ENCODE measurements around the gene CDH23. TPM values are rescaled to one million over a fixed set of nuclear protein-coding genes. Genes with fewer than 3 reads are reported as not detected.
A peak's percentile ranks its signal among the peaks of the same experiment; 100 is the strongest.

Gene CDH23
- total RNA-seq, 1 experiment from 2014 or later = 0.02 TPM

DNA sequence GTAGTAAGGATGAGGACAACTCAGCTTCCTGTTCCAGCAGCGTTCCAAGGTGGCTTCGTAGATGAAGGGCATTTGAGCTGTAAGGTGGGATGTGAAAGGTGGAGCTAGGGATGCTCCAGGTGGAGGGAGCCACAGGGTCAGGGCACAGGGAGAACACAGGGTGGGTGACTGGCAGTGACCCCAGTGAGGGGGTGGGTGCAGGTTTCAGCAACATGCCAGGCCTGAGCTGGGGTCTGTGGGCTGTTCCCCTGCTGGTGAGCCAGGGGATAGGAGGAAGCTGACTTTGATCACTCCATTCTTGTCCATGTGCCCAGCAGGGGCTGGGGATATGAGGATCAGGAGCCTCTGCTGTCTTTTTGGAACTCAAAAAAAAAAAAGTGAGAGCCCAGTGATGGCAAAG lies 33.2 kb downstream of the CDH23 start:
- DNase-seq (ENCODE audit: unreplicated experiment) = no peak
- ChIA-PET POLR2A (interaction anchor here (0.6 kb wide), 1 partner anchor 1313 kb away, joined by 3 read pairs; no protein-coding TSS in a partner anchor), CTCF (interaction anchor here (0.6 to 1.1 kb wide), 4 partner anchors 15 to 101 kb away, joined by 3 to 4 read pairs (median 3); no protein-coding TSS in a partner anchor)
- no peaks in the 10 kb centered on the region for H3K4me1 Mint-ChIP-seq (ENCODE audit: insufficient read depth, unreplicated experiment)
- no peaks in the 10 kb centered on the region for H3K36me3 Mint-ChIP-seq (ENCODE audit: insufficient read depth, unreplicated experiment)
- H3K9me3 Mint-ChIP-seq (ENCODE audit: unreplicated experiment) = no peaks in the 10 kb centered on the region
- intact Hi-C loops (cut with micrococcal nuclease) = no loop called here
- no TSS peak for BruUV-seq (replicated peaks)
- TF ChIP-seq, protein P1, sequence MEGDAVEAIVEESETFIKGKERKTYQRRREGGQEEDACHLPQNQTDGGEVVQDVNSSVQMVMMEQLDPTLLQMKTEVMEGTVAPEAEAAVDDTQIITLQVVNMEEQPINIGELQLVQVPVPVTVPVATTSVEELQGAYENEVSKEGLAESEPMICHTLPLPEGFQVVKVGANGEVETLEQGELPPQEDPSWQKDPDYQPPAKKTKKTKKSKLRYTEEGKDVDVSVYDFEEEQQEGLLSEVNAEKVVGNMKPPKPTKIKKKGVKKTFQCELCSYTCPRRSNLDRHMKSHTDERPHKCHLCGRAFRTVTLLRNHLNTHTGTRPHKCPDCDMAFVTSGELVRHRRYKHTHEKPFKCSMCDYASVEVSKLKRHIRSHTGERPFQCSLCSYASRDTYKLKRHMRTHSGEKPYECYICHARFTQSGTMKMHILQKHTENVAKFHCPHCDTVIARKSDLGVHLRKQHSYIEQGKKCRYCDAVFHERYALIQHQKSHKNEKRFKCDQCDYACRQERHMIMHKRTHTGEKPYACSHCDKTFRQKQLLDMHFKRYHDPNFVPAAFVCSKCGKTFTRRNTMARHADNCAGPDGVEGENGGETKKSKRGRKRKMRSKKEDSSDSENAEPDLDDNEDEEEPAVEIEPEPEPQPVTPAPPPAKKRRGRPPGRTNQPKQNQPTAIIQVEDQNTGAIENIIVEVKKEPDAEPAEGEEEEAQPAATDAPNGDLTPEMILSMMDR (IDR thresholded peaks at IDR 0.05; ENCODE audit: unreplicated experiment) = peak; percentile 9
- H3K27ac Mint-ChIP-seq (ENCODE audit: low read depth, unreplicated experiment) = no peak overlapping the region
- H3K27me3 Mint-ChIP-seq (ENCODE audit: insufficient read depth, unreplicated experiment) = peaks cover 65% of the 10 kb centered on the region
- H3K4me3 Mint-ChIP-seq (ENCODE audit: unreplicated experiment) = no peak overlapping the region

DNA sequence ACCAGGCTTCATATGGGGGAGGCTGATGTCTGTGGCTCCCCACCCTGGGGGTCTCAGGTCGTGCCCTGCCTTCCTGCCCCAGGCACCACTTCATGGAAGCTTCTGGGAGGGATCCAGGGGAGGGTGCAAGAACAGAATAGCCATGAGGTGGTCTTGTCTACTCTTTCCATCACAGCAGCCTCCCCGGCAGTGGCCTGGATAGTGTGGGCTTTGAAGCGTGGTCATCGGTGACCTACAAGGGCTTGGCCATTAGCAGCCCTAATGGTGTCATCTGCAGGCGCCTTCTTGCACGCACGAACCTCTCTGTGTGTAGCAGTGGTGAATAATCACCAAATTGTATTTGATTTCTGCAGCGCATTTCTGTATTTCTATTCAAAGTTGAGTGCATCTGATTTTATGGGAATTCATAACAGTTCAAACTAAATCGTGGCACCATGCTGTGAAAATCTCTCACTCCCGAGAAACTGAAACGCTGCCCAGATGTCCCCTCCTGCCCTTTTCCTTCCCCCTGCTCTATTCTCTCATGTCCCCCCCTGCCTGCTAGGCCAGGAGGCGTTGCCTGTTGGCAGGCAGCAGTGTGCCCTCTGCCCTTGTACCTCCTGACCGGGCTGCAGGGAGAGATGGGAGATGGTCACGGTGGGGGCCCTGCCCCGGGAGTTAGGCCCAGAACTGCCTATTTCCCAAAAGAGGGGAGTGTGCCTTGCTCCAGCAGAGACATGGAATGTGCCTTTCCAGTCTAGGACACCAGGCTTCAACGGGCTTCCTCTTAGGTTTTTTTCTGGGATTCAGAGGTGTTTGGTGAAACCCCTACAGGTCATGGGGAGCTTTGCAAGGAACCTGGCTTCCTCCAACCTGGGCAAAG lies 34.8 kb downstream of the CDH23 start:
- H3K27me3 Mint-ChIP-seq (ENCODE audit: insufficient read depth, unreplicated experiment) = peaks cover 50% of the 10 kb centered on the region
- no peaks in the 10 kb centered on the region for H3K9me3 Mint-ChIP-seq (ENCODE audit: unreplicated experiment)
- H3K4me1 Mint-ChIP-seq (ENCODE audit: insufficient read depth, unreplicated experiment) = no peaks in the 10 kb centered on the region
- H3K4me3 Mint-ChIP-seq (ENCODE audit: unreplicated experiment) = no peak overlapping the region
- ChIA-PET POLR2A (interaction anchor here (0.6 kb wide), 1 partner anchor 177 kb away, joined by 3 read pairs; no protein-coding TSS in a partner anchor), CTCF (interaction anchor here (0.6 to 0.7 kb wide), 5 partner anchors 15 to 359 kb away, joined by 3 to 5 read pairs (median 4); no protein-coding TSS in a partner anchor)
- TF ChIP-seq, protein P1 (IDR thresholded peaks at IDR 0.05; ENCODE audit: unreplicated experiment) = peak; percentile 17
- intact Hi-C loops (cut with micrococcal nuclease) = no loop called here
- no peak for DNase-seq (ENCODE audit: unreplicated experiment)
- no peaks in the 10 kb centered on the region for H3K36me3 Mint-ChIP-seq (ENCODE audit: insufficient read depth, unreplicated experiment)
- H3K27ac Mint-ChIP-seq (ENCODE audit: low read depth, unreplicated experiment) = no peak overlapping the region
- no TSS peak for BruUV-seq (replicated peaks)

DNA sequence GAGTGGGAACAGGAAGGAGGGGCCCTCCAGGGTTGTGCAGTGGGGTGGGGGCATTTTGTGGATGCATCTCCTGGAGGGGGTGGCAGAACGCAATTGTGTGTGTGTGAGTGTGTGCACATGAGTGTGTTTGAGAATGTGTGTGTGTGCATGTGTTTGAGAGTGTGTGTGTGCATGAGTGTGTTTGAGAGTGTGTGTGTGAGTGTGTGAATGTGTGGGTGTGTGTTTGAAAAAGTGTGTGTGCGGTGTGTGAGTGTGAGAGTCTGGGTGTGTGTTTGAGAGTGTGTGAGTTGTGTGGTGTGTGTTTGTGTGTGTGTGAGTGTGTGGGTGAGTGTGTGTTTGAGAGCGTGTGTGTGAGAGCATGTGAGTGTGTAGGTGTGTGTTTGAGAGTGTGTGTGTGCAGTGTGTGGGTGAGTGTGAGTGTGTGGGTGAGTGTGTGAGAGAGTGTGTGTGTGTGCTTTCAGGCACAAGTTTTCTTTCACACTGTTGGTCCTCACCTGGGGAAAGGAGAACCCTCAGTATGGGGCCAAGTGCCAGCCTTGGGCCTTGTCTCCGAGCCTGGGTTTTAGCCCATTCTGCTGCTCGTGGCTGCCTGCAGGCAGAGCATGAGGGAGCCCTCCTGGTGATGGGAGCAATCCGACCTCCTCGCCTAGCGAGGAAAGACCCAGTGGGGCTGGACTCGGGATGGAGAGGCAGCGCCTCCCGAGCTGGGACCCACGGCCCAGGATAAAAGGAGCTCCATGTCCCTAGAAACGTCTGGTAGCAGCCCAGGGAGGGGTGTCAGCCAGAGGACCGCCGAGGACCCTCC lies 35.6 kb downstream of the CDH23 start:
- ChIA-PET POLR2A (interaction anchor here (0.6 kb wide), 2 partner anchors 13 to 176 kb away, joined by 3 read pairs; no protein-coding TSS in a partner anchor), CTCF (interaction anchor here (0.6 to 0.7 kb wide), 4 partner anchors 14 to 358 kb away, joined by 3 to 4 read pairs (median 4); no protein-coding TSS in a partner anchor)
- no TSS peak for BruUV-seq (replicated peaks)
- TF ChIP-seq, protein P1 (IDR thresholded peaks at IDR 0.05; ENCODE audit: unreplicated experiment) = no peak
- H3K36me3 Mint-ChIP-seq (ENCODE audit: insufficient read depth, unreplicated experiment) = no peaks in the 10 kb centered on the region
- H3K27me3 Mint-ChIP-seq (ENCODE audit: insufficient read depth, unreplicated experiment) = peaks cover 45% of the 10 kb centered on the region
- no peak overlapping the region for H3K4me3 Mint-ChIP-seq (ENCODE audit: unreplicated experiment)
- intact Hi-C loops (cut with micrococcal nuclease) = no loop called here
- no peak overlapping the region for H3K27ac Mint-ChIP-seq (ENCODE audit: low read depth, unreplicated experiment)
- no peaks in the 10 kb centered on the region for H3K9me3 Mint-ChIP-seq (ENCODE audit: unreplicated experiment)
- no peaks in the 10 kb centered on the region for H3K4me1 Mint-ChIP-seq (ENCODE audit: insufficient read depth, unreplicated experiment)
- no peak for DNase-seq (ENCODE audit: unreplicated experiment)
